ENCODE measurements around the gene TSPAN6.

The TSPAN6 gene

DNA sequence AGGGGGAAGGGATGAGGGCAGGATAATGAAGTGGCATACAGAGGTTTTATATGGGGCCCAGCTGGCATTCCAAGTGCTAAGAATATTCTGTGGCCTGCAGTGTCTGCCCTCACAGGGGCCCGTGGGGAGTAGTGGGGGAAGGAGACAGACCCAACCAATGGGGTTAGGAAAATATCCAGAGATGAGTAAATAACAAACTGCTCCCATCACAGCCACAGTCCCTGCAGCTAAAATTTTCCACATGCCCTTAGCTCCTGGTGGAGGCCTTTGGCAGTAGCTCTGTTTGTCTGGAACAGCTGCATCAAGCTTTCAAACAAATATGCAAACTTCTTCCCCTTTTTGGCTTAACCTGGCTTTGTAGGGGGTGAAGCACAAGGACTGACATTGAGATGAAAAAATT lies 10.5 kb upstream of the TSPAN6 start:
- no peak for DNase-seq (ENCODE audit: low spot score)

DNA sequence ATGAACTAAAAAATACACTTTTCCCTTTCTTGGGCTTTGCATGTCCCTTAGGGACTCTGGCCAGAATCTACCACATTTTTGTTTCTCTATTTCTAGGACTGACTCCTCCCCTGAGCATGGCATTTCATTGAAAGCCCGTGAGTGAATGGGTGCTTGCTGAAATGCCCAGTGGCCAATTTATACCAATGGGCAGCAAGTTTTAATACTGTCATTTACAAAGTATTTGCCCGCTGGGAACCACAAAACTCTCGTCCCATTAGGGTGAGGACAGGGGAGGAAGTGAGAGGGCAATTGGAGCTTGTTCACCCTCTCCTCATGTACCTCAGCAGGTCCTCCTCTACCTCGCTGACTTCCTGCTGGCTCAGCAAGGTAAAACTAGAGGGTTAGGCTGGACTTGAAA lies 8.5 kb upstream of the TSPAN6 start:
- DNase-seq (ENCODE audit: low spot score), result no peak

DNA sequence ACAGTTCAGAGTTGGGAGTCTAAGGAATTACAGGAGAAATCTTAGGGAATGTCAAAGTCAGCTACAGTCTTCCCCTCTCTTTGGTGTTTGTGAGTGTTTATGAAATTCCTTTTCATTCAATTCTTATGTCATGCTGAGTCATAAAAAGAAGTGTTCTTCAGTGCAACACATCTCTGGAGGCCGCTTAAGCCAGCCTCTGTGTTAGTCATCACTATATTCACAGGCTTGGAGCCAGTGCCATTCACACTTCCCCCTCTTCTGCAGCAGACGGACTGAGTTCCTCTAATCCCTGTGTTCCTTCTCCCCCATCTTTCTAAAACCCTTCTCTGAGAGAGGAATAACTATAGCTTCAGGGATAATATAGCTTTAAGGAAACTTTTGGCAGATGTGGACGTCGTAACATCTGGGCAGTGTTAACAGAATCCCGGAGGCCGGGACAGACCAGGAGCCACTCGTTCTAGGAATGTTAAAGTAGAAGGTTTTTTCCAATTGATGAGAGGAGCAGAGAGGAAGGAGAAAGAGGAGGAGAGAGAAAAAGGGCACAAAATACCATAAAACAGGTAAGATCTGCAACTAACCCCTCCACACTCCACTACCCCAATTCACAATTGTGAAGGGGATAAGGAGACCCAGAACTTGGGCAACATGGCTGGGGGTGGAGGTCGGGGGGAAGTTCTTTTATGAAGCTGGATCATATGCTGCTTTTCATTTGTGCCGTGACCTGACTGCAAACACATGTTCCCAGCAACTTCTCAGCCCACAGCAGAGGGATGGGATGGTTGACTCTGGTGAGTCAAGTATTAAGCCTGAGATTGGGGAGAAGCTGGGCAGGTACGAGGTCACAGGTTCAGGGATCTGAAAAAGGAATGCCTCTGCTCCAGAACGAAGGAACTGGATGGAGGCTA lies 7.6 kb upstream of the TSPAN6 start, which contains the start of gene SRPX2:
Gene SRPX2 (plus strand): TSS at position 244 of the 905 bp plus-strand sequence. CDS start 2,124 bp downstream, outside the sequence.
- DNase-seq (ENCODE audit: low spot score), result peak; percentile 63

DNA sequence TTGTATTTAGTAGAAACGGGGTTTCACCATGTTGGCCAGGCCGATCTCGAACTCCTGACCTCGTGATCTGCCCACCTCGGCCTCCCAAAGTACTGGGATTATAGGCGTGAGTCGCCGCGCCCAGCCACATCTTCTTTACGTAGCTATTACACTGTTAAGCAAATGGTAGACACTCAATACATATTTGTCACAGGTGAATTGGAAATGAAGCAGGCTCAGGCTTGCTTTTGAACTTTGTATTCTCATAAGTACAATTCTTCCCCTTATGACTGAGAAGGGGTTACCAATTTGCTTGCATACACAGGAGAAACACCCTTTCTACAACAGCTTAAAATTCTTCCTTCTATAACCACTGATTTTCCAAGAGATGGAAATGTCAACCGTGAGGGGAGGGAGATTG lies 6.6 kb upstream of the TSPAN6 start:
- no peak for DNase-seq (ENCODE audit: low spot score)

DNA sequence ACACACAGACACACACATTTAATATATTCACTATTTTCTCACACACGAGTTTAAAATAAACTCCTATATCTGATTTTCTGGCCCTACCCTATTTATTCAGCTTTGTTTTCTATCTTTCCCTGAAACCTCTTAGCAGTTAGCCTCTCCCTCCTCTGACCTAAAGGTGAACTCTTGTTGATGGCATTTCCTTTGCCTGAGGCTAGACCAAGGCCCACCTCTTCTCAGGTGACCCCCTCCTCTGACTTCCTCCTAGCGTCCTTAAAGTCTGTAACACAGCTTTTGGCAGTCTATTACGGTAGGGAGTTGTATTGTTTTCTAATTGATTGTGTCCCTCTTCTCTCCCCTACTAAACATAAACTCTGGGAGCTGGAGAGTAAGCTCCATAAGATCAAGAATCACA lies 5.7 kb upstream of the TSPAN6 start:
- no peak for DNase-seq (ENCODE audit: low spot score)

DNA sequence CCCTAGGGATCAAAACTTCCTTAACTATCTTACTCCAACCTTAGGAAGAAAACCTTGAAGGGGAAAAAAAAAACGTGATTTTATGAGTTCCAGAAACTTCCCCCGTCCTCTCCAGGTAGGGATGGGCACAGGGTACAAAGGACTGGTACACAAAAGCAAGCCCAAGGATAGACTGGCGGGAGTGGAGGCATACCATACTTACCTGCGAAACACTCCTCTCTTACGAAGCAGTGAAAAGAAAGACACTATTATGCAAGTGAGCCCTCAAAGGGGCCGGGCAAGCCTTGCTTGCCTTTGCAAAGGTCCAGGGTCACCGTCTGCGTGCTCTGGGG lies 651 bp downstream of the TSPAN6 start:
- DNase-seq (ENCODE audit: low spot score), result no peak

DNA sequence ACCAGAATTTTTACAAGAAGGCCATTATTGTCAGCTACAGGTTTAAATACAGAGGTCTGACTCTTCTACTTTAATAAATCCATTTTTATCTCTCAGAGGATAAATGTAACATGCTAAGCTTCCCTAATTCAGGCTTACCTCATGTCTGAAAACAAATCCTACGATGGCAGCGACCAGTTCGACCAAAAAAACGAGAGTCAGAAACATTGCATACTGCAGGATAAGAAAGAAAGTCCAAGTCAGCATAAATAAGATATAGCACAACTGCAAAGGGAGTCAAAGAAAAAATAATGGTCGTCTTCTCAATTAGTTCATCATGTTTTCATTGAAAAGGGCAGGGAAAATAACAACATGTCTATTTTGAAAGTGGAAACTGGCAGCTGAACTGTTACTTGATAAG lies 1.6 kb downstream of the TSPAN6 start:
- no peak for DNase-seq (ENCODE audit: low spot score)

DNA sequence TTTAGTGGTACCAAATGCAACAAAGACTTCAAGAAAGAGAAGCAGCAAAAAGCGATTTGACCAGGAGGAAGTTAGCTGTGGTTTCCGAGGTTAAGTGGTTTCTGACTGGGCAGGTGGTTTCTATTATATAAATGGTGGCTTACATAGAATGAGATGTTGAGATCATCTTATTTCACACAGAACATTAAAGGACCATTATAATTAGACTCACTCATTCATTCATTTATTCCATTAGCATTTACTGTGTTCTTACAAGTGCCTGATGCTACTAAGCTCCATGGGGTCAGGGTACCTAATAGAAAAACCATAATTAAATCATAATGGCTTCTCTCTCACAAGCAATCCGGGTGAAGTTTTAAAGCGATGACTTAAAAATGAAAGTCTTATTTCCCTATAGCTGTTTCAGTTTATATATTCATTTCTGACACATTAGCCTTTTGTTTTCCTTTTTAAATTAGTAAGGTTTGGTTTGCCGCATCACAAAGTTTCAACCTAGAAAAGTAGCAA lies 10.6 kb downstream of the TSPAN6 start:
- DNase-seq (ENCODE audit: low spot score), result no peak

DNA sequence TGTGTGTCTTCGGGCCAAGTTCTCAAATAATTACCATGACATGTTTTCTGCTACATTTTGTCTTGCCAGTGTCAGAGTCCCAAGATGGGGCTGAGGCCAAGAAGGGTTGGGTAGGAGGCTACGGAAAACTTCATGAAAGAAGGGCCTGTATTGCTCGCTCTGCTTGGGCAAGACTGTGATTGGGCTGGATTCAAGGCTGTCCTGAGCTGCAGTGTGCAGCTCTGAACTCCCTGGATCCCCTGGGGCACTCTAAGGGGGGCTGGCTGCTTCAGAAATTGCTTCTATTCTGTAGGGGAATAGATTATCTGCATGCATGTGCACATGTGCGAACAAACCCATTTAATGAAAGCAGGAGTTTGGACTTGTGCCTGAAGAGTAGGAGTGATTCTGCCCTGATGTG lies 13.6 kb downstream of the TSPAN6 start:
- DNase-seq (ENCODE audit: low spot score), result no peak

DNA sequence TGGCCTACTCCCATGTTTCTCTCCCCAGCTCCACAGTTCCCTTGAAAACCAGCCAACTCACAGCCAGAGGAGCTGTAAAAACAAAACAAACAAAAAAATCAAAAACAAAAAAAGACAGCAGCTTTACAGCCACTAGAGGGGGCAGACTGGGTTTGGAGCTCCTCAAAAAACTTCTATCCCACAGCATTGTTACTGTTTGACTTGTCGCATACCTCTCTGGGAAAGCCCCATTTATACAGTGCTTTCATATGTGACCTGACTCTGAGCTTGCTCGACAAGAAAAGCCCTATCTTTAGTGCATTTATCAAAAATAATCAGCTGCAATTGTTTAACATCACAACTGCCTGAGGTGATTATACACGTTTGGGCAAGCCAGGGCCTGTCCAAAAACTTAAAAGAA lies 21.6 kb downstream of the TSPAN6 start:
- DNase-seq (ENCODE audit: low spot score), result peak; percentile 46

DNA sequence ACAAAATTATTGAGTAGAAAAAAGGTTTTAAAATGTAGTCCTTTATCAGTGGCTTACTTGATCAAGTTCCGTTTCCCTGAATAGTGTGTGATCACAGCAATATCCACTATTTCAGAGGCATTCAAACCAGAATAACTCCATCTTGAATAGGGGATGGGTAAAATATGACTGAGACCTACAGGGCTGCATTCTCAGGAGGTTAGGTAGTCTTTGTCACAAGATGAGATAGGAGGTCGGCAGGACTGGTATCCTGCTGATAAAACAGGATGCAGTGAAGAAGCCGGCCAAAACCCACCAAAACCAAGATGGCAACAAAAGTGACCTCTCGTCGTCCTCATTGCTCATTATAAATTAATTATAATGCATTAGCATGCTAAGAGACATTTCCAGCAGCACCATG lies 24.7 kb downstream of the TSPAN6 start:
- DNase-seq (ENCODE audit: low spot score), result no peak

DNA sequence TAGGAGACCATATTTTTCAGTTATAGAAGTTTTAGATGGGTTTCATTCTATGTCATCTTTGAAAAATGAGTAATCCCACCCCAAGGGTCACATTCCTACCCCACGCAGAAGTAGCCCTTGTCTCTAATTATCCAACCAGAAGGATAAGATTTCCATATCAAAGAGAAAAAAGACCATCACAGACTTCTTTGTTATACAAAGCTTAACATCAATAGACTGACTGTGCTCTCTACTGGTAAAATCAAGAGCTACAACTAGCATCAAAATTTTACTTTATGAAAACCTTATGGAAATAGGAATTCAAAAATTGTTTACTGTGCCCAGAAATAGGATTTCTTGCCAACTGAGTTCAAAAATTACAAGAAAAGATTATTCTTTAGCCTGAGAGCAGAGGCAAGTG lies 27.0 kb downstream of the TSPAN6 start:
- DNase-seq (ENCODE audit: low spot score), result no peak

DNA sequence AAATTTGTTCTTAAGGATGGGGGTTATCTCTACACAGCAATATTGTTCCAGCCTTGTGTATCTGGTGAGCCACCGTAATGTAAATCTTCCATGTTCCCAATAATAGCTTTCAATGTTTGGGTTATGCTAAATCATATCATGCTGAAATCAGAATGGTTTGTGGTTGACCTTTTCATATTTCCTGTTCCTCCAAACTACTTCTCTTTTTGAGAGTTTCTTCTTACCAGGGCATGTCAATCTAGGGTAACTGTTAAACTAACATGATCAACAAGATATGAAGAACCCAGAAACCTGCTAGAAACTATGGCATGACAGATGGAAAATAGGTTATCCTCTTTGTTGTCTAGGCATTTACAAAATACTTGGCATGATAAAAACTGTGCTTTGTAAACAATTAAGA lies 29.9 kb downstream of the TSPAN6 start:
- no peak for DNase-seq (ENCODE audit: low spot score)

DNA sequence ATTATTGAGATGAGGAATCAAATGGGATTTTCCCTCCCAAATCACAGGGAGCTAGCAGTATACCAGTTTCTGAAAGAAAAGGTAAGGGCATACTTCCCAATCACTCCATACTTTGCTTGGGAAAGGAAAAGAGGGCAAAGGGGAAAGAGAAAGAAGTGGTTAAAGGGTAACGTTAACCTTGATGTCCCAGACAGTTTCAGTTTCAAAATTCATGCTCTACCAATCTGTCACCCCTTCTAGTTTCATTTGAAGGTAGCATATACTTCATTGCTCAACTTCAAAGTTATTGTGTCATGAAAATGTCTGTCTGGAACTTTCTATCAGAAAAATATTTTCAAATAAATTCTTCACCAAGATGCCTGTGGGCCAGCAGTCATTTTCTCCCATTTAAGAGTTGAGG lies 35.8 kb downstream of the TSPAN6 start:
- DNase-seq (ENCODE audit: low spot score), result no peak

DNA sequence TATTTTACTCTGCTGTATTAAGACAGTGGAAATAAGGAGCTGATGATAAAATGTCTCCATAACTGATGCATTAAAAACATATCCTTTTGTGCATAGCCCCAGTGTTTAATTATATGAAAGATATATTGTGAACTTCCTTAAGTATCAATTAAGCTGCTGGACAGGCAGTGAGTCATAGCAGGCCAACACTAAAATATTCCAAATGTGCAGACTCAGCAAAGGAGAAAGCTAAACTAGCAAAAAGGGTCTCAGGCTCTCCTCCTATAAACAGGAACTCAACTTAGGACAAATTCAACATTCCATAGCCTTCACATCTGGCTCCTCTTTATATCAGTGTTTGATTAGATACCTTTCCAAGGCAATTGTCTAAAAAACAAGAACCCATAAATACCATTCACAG lies 36.3 kb downstream of the TSPAN6 start:
- DNase-seq (ENCODE audit: low spot score), result no peak

DNA sequence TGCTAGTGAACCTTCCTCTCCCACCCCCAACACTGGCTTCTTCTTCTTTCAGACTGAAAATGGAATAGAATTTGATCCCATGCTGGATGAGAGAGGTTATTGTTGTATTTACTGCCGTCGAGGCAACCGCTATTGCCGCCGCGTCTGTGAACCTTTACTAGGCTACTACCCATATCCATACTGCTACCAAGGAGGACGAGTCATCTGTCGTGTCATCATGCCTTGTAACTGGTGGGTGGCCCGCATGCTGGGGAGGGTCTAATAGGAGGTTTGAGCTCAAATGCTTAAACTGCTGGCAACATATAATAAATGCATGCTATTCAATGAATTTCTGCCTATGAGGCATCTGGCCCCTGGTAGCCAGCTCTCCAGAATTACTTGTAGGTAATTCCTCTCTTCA lies 37.1 kb downstream of the TSPAN6 start:
- DNase-seq (ENCODE audit: low spot score), result no peak

DNA sequence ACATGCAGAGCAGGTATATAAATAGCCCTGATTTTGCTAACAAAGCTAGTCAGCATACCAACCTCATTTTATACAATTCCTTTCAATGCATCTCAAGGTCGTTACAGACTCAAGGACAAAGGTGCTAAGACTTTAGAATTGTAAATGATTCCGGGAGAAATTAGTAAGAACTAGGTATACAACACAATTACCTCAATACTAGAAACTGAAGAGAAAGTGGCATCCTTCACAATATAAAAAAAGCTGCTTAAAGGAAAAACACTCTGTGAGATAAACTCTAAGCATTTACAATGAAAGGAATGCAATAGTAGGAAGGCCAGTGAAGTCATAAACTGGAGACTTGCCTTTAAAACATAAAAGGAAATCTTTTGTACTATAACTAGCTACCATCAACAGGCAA lies 40.0 kb downstream of the TSPAN6 start:
- no peak for DNase-seq (ENCODE audit: low spot score)

DNA sequence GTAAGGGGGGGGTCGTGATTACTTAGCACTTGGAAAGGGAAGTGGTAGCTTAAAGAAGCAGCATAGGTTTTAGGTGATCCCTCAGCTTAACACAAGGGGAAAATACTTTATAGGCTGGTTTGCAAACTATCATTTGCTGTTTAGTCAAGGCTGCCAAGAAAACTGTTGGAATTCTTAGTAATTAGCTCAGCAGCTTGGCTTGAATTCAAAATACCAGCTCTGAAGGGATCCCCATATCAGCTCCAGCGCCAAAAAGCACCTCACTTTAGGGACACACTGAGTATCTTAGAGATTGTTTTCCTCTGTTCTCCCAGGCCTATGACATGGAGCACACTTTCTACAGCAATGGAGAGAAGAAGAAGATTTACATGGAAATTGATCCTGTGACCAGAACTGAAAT lies 43.0 kb downstream of the TSPAN6 start:
- DNase-seq (ENCODE audit: low spot score), result no peak

DNA sequence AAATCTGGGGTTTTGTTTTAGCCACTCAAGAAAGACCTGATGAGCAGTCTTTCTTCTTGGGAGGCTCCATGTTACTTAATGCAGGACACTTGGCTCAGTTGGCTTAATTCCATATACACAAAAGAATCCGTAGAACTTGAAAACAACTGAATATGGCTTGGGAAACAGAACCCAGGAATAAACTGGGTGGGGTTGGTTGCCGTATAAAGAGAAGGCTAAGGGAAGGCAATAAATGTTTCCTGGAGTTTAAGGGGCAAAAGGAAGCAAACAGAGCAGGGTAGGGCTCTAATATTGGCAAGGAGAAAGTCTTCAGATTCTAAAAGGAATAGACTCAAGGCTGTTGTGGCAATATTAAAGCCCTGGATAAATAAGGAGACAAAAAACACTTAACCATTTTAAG lies 43.5 kb downstream of the TSPAN6 start:
- no peak for DNase-seq (ENCODE audit: low spot score)

DNA sequence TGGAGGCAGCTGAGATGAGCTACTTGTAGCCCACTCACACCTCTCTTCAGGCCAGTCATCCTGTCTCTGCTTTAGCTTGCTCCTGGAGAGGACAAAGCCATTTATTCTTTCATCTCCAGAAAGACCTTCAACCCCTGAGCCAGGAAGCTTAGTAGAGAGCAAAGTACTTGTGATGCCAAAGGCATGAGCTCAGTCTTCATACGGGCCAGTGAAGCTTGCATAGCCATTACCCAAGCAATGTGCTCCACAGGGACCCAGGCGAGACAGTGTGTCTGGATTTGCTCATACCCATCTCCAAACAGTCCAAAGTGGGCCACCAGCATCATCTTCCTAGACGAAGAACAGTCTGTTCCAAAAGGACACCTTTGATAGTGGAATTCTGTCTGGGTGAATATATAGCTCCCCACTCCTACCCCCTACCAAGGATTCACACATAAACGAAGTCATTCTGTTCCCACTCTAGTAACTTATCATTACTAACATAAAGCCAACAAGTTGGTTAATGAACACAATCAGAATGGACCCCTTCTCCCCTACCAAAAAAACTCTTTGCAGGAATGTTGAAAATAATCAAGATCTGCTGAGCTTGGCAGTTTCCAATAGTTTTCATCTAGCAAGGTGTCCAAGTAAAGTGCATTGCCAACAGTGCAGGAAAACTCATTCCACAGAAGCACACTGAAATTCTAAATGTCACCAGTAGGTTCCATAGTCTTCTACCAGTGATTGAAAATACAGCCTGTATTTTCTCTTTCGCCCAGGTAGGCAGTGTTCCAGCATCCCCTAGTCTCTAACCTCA lies 45.2 kb downstream of the TSPAN6 start:
- no peak for DNase-seq (ENCODE audit: low spot score)

DNA sequence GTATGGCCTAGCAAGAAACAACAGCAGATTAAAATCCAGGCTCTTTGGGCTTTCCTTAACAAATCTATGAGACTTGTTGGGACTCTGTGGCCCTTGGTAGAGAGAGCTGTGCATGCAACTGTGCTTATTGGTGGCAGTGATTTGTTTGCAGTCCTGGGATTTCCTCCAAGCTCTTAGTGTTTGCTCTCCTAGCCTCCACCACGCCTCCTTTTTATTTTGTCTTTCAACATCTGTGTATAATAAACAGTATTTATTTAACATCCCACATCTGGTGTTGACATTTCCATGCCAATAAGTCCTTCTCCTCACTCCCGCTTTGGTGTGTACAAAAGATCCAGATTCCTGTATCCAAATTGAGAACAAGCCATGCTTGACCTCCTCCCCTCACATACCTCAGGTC lies 48.7 kb downstream of the TSPAN6 start:
- DNase-seq (ENCODE audit: low spot score), result no peak

DNA sequence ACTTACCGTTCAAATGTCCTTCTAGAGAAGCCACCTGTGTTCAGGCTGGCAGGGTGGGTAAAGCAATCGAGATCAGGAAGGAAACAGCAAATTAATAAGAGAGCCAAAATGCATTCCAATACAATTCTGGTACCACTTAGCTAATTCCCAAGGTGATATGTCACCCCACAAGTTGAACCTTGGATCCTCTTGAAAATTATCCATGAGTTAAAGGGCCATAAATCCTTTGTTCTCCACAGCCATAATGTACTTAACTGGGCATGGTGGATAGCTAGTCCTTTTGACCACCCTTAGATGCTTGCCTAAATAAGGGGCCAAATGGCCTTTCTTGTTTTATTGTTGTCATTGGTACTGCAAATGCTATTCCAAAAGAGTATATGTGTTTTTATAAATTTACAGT lies 49.9 kb downstream of the TSPAN6 start:
- DNase-seq (ENCODE audit: low spot score), result no peak

DNA sequence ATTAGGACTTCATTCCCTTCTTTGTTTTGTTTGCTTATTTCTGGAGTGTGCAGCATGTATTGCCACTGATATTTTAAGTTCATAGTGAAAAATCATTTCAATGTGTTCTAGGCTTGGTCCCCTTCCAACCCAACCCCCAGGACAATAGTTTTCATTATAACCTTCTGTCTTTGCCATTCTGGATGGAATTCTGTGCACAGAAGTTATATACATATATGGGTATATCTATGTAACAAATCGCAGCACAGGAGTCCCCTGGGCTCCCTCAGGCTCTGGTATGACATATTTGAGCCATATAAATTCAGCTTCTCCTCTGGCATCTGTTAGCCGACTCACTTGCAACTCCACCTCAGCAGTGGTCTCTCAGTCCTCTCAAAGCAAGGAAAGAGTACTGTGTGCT lies 52.0 kb downstream of the TSPAN6 start, which contains the start of gene TNMD:
Gene TNMD (plus strand): TSS at position 326 of the 400 bp plus-strand sequence. CDS start 83 bp downstream, outside the sequence.
- DNase-seq (ENCODE audit: low spot score), result no peak

Measured in AG08396 (cell line).